MM.1S (cell line): ENCODE data around the gene PPIB.

Experiments used
- DNase-seq: peaks from one replicate; pipeline ENCODE4 v3.0.0-alpha.2; 2015
- H2AFZ ChIP-seq: fragments of 300-600 bp; sonication (generic); 2 replicates; pipeline ENCODE4 v1.6.0; 2016; ENCODE audit warnings: antibody characterized with exemption, low read length
- H3F3A ChIP-seq: fragments of 300-600 bp; sonication (generic); 2 replicates; pipeline ENCODE4 v1.6.1; 2016; ENCODE audit warnings: mild to moderate bottlenecking, antibody characterized with exemption, low read length, moderate library complexity, mixed read lengths; ENCODE audit not compliant: insufficient read depth
- H3K27ac ChIP-seq: fragments of 300-600 bp; sonication (generic); 2 replicates; pipeline ENCODE4 v1.5.1; 2016; ENCODE audit warnings: mild to moderate bottlenecking, low read length
- H3K27me3 ChIP-seq: fragments of 300-600 bp; sonication (generic); replicated peaks from 2 replicates; pipeline ENCODE4 v1.6.0; 2016; ENCODE audit warnings: low read length; ENCODE audit not compliant: insufficient read depth
- H3K36me3 ChIP-seq: fragments of 300-600 bp; sonication (generic); replicated peaks from 2 replicates; pipeline ENCODE4 v1.6.1; 2016; ENCODE audit warnings: mild to moderate bottlenecking, low read length, mixed read lengths; ENCODE audit not compliant: insufficient read depth
- H3K4me1 ChIP-seq: fragments of 300-600 bp; sonication (generic); 2 replicates; pipeline ENCODE4 v1.6.1; 2016; ENCODE audit warnings: low read length, mixed read lengths
- H3K4me2 ChIP-seq: fragments of 300-600 bp; sonication (generic); 2 replicates; pipeline ENCODE4 v1.6.0; 2016; ENCODE audit warnings: low read depth, low read length
- H3K4me3 ChIP-seq: fragments of 300-600 bp; sonication (generic); 2 replicates; pipeline ENCODE4 v1.5.1; 2016; ENCODE audit warnings: low read length, mixed read lengths
- H3K79me2 ChIP-seq: fragments of 300-600 bp; sonication (generic); 2 replicates; pipeline ENCODE4 v1.6.1; 2016; ENCODE audit warnings: mixed run types, low read length, mixed read lengths
- H3K9ac ChIP-seq: fragments of 300-600 bp; sonication (generic); 2 replicates; pipeline ENCODE4 v1.6.1; 2016; ENCODE audit warnings: low read length, mixed read lengths
- H3K9me2 ChIP-seq: fragments of 300-600 bp; sonication (generic); replicated peaks from 2 replicates; pipeline ENCODE4 v1.6.1; 2016; ENCODE audit warnings: mild to moderate bottlenecking, low read length, mixed read lengths; ENCODE audit not compliant: insufficient read depth
- H3K9me3 ChIP-seq: fragments of 300-600 bp; sonication (generic); replicated peaks from 2 replicates; pipeline ENCODE4 v1.6.1; 2016; ENCODE audit warnings: mild to moderate bottlenecking, low read length, mixed read lengths; ENCODE audit not compliant: insufficient read depth
- H4K20me1 ChIP-seq: fragments of 300-600 bp; sonication (generic); 2 replicates; pipeline ENCODE4 v1.6.1; 2016; ENCODE audit warnings: mild to moderate bottlenecking, low read length, moderate library complexity, mixed read lengths; ENCODE audit not compliant: insufficient read depth
- CTCF ChIP-seq: fragments of 300-600 bp; sonication (generic); IDR thresholded peaks from 2 replicates; pipeline ENCODE4 v1.5.1; 2016; ENCODE audit warnings: antibody characterized with exemption, low read length, mixed read lengths
- EZH2 ChIP-seq: fragments of 300-600 bp; sonication (generic); optimal IDR thresholded peaks from 2 replicates; pipeline ENCODE3; 2017; ENCODE audit warnings: low read depth, mild to moderate bottlenecking, antibody characterized with exemption, low read length, mixed read lengths
- EZH2phosphoT487 ChIP-seq: fragments of 300-600 bp; sonication (generic); IDR thresholded peaks from 2 replicates; pipeline ENCODE4 v1.6.1; 2018; ENCODE audit warnings: antibody characterized with exemption, low read length

The PPIB gene

GRCh38 chr15:64162478-64162868 lies 349 bp downstream of the PPIB start:
- Histone ChIP-seq H3K9ac (peak overlapping the region; percentile 86), H3K9me3 (no peaks in the 10 kb centered on the region), H3K79me2 (peaks cover 53% of the 10 kb centered on the region), H3F3A (peaks cover 31% of the 10 kb centered on the region), H3K27me3 (no peaks in the 10 kb centered on the region), H3K36me3 (peaks cover 17% of the 10 kb centered on the region), H3K4me2 (peak overlapping the region; percentile 83), H3K4me3 (peak overlapping the region; percentile 75), H3K27ac (peak overlapping the region; percentile 73), H3K4me1 (peaks cover 25% of the 10 kb centered on the region), H4K20me1 (peaks cover 11% of the 10 kb centered on the region), H3K9me2 (no peaks in the 10 kb centered on the region), H2AFZ (0 out of 2 replicates have a peak overlapping the region, but pooled peaks have one; percentile 29)
- no peak for DNase-seq
- no peak for TF ChIP-seq EZH2
- no peak for TF ChIP-seq EZH2phosphoT487
- TF ChIP-seq CTCF: no peak

GRCh38 chr15:64161688-64162477 lies 939 bp downstream of the PPIB start:
- peak; percentile 10 for DNase-seq
- H4K20me1 ChIP-seq: peaks cover 14% of the 10 kb centered on the region
- H3K79me2 ChIP-seq: peaks cover 59% of the 10 kb centered on the region
- H3K36me3 ChIP-seq: peaks cover 23% of the 10 kb centered on the region
- TF ChIP-seq EZH2phosphoT487 (no peak), CTCF (no peak), EZH2 (no peak)
- no peaks in the 10 kb centered on the region for H3K27me3 ChIP-seq
- peak overlapping the region; percentile 86 for H3K9ac ChIP-seq
- peaks cover 24% of the 10 kb centered on the region for H3K4me1 ChIP-seq
- H3F3A ChIP-seq: peaks cover 37% of the 10 kb centered on the region
- H2AFZ ChIP-seq: no peak overlapping the region
- no peaks in the 10 kb centered on the region for H3K9me3 ChIP-seq
- peak overlapping the region; percentile 73 for H3K27ac ChIP-seq
- peak overlapping the region; percentile 75 for H3K4me3 ChIP-seq
- H3K9me2 ChIP-seq: no peaks in the 10 kb centered on the region
- H3K4me2 ChIP-seq: peak overlapping the region; percentile 83

- peaks cover 23% of the 10 kb centered on the region for H3K36me3 ChIP-seq
- peaks cover 15% of the 10 kb centered on the region for H4K20me1 ChIP-seq
- H3K9me3 ChIP-seq: no peaks in the 10 kb centered on the region
- peaks cover 61% of the 10 kb centered on the region for H3F3A ChIP-seq
- DNase-seq: no peak
- no peak overlapping the region for H3K9ac ChIP-seq
- H3K4me2 ChIP-seq: no peak overlapping the region
- H3K27me3 ChIP-seq: no peaks in the 10 kb centered on the region
- peaks cover 68% of the 10 kb centered on the region for H3K79me2 ChIP-seq
- no peak overlapping the region for H3K4me3 ChIP-seq
- H3K4me1 ChIP-seq: peaks cover 15% of the 10 kb centered on the region
- TF ChIP-seq EZH2 (no peak), EZH2phosphoT487 (no peak), CTCF (no peak)
- no peaks in the 10 kb centered on the region for H3K9me2 ChIP-seq
- H3K27ac ChIP-seq: no peak overlapping the region
- H2AFZ ChIP-seq: no peak overlapping the region
These were observed 4.3 kb downstream of the PPIB start for GRCh38 chr15:64158363-64159134.
